Measurements from ENCODE around the gene COX10.

GRCh38 chr17:14086189-14086588 lies 16.9 kb downstream of the COX10 start:
- TF ChIP-seq CTCF (IDR thresholded peaks at IDR 0.05) = no peak
- no peak for TF ChIP-seq POLR2A (IDR thresholded peaks at IDR 0.05)
